ENCODE data around the gene CGNL1.

DNA sequence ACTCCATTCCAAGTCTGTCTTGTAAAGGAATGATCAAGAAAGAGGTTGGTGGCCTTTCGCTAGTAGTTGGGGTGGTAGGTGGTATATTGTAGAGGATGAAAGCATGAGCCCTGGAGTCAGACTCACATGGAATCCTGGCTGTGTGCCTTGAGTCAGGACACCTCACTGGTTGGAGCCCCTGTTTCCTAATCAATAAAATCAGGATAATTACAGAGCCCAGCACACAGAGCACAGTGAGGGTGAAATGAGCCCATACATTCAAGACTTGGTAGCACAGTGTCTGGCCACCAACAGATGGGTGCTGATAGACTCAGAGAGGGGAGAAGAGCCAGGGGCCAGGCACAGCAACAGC is 120.3 kb downstream of the CGNL1 start:
- TF ChIP-seq, protein P1, sequence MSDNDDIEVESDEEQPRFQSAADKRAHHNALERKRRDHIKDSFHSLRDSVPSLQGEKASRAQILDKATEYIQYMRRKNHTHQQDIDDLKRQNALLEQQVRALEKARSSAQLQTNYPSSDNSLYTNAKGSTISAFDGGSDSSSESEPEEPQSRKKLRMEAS (IDR thresholded peaks at IDR 0.05; ENCODE audit: low read depth), result no peak
- TF ChIP-seq, protein P2, sequence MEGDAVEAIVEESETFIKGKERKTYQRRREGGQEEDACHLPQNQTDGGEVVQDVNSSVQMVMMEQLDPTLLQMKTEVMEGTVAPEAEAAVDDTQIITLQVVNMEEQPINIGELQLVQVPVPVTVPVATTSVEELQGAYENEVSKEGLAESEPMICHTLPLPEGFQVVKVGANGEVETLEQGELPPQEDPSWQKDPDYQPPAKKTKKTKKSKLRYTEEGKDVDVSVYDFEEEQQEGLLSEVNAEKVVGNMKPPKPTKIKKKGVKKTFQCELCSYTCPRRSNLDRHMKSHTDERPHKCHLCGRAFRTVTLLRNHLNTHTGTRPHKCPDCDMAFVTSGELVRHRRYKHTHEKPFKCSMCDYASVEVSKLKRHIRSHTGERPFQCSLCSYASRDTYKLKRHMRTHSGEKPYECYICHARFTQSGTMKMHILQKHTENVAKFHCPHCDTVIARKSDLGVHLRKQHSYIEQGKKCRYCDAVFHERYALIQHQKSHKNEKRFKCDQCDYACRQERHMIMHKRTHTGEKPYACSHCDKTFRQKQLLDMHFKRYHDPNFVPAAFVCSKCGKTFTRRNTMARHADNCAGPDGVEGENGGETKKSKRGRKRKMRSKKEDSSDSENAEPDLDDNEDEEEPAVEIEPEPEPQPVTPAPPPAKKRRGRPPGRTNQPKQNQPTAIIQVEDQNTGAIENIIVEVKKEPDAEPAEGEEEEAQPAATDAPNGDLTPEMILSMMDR (IDR thresholded peaks at IDR 0.05), result no peak
- TF ChIP-seq GABPA (IDR thresholded peaks at IDR 0.05; ENCODE audit: low read depth) (no peak), YY1 (IDR thresholded peaks at IDR 0.05; ENCODE audit: low read depth) (no peak), EZH2phosphoT487 (IDR thresholded peaks at IDR 0.05; ENCODE audit: borderline replicate concordance, low read depth) (no peak), TEAD4 (IDR thresholded peaks at IDR 0.05; ENCODE audit: borderline replicate concordance, insufficient read depth) (no peak)
